Measurements from ENCODE around the gene ZNF512B. TPM values are rescaled to one million over a fixed set of nuclear protein-coding genes. Genes with fewer than 3 reads are reported as not detected.
A peak's percentile ranks its signal among the peaks of the same experiment; 100 is the strongest.
"Not testable (repeated sequence)": the region's sequence is repeated elsewhere in the genome, so short reads cannot be mapped to it uniquely, and the experiment has no call there.

ZNF512B gene
- total RNA-seq, 1 experiment from 2014 or later = 5.9 TPM

GRCh38 chr20:63966172-63966943 is 3.4 kb downstream of the ZNF512B start:
- in situ Hi-C loops (cut with HindIII; ENCODE audit: low sequenced_read_pairs) = no loop called here
- DNase-seq (ENCODE audit: low spot score) = no peak

DNA sequence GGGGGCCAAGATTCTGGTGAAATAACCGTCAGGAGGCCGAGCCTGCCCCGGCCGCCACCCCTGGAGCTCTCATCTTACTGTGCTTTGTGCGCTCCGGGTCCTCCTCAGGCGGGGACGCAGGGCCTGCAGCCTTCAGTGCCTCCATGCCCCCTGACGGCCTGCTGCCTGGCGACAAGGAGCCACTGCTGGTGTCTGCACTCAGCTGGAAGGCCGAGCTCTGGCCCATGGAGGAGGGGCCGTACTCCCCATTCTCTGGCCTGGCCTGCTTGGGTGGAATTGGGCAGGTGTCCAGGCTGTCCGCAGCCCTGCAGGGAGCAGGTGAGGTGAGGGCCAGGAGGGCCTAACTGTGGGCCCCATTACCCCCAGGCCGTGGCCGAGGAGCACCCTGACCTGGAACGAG is 5.3 kb downstream of the ZNF512B start:
- no peak for DNase-seq (ENCODE audit: low spot score)
- in situ Hi-C loops (cut with HindIII; ENCODE audit: low sequenced_read_pairs) = no loop called here

- in situ Hi-C loops (cut with HindIII; ENCODE audit: low sequenced_read_pairs) = no loop called here
- DNase-seq (ENCODE audit: low spot score) = no peak
Measured at GRCh38 chr20:63963784-63964301, 5.9 kb downstream of the ZNF512B start.

GRCh38 chr20:63963348-63963741 is 6.4 kb downstream of the ZNF512B start:
- in situ Hi-C loops (cut with HindIII; ENCODE audit: low sequenced_read_pairs) = no loop called here
- DNase-seq (ENCODE audit: low spot score) = no peak

- in situ Hi-C loops (cut with HindIII; ENCODE audit: low sequenced_read_pairs) = no loop called here
- DNase-seq (ENCODE audit: low spot score) = no peak
Measured at GRCh38 chr20:63962426-63963347, 7.0 kb downstream of the ZNF512B start.

GRCh38 chr20:63961664-63962425 is 7.9 kb downstream of the ZNF512B start:
- no peak for DNase-seq (ENCODE audit: low spot score)
- in situ Hi-C loops (cut with HindIII; ENCODE audit: low sequenced_read_pairs) = no loop called here

GRCh38 chr20:63960654-63961621 is 8.8 kb downstream of the ZNF512B start:
- in situ Hi-C loops (cut with HindIII; ENCODE audit: low sequenced_read_pairs); DNase-seq (ENCODE audit: low spot score): not testable (repeated sequence)

GRCh38 chr20:63959699-63960075 is 10.0 kb downstream of the ZNF512B start:
- DNase-seq (ENCODE audit: low spot score) = no peak
- in situ Hi-C loops (cut with HindIII; ENCODE audit: low sequenced_read_pairs) = no loop called here

GRCh38 chr20:63958964-63959698 is 10.6 kb downstream of the ZNF512B start:
- DNase-seq (ENCODE audit: low spot score) = no peak
- in situ Hi-C loops (cut with HindIII; ENCODE audit: low sequenced_read_pairs) = no loop called here

- DNase-seq (ENCODE audit: low spot score) = no peak
- in situ Hi-C loops (cut with HindIII; ENCODE audit: low sequenced_read_pairs) = no loop called here
Measured at GRCh38 chr20:63958471-63958870, 11.3 kb downstream of the ZNF512B start.

DNA sequence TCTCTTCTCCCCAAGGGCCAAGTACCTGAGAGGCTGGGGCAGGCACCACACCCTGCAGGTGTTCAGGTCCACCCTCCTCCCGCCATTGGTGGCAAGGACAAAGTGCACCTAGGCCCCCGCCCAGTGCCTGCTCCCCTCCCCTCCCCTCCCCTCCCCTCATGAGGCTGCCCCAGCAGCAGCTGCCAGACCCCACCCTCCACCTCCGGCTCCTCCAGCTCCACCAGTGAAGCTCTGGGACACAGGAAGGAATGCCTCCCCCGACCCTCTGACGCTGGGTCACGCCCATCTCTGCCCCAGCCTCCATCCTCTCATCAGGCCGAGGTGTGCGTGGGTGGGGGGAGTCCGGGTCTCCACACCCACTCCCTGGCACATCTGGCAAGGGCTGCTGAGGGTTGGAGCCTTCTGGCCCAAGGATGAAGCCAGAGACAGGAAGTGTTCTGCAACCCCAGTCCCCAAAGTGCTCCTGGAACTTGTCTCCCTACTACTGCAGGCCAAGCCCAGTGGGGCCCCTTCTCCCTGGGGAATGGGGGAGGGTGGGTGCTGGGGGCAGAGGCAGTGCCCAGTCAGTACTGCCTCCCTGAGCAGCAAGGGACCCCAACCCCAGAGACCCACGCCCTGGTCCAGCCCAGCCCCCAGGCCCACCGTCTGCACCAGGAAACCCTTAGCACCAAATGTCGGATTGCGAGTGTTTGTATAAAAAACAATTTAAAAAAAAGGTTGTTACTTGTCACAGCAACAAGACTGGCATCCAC is 11.9 kb downstream of the ZNF512B start:
- no peak for DNase-seq (ENCODE audit: low spot score)
- in situ Hi-C loops (cut with HindIII; ENCODE audit: low sequenced_read_pairs) = no loop called here

- no peak for DNase-seq (ENCODE audit: low spot score)
Measured at GRCh38 chr20:63957004-63957689, 12.6 kb downstream of the ZNF512B start.

DNA sequence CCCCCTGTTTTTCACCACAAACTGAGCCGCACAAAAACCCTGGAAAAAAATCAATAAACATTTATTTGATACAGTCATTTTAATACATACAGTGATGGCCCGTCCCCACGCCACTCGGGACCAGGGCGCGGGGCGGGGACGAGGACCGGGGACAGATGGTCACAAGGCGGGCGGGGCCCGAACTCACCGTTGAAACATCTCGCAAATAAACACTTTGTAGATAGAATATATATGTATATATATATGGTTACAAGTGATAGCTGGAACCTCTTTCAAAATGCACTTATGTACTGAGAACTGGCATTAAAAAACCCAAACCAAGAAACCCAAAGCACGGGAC is 13.1 kb downstream of the ZNF512B start:
- no peak for DNase-seq (ENCODE audit: low spot score)

More at GRCh38 chr20:63957004-63957689, 12.6 kb downstream of the ZNF512B start:
- in situ Hi-C loops (cut with HindIII; ENCODE audit: low sequenced_read_pairs) = no loop called here

DNA sequence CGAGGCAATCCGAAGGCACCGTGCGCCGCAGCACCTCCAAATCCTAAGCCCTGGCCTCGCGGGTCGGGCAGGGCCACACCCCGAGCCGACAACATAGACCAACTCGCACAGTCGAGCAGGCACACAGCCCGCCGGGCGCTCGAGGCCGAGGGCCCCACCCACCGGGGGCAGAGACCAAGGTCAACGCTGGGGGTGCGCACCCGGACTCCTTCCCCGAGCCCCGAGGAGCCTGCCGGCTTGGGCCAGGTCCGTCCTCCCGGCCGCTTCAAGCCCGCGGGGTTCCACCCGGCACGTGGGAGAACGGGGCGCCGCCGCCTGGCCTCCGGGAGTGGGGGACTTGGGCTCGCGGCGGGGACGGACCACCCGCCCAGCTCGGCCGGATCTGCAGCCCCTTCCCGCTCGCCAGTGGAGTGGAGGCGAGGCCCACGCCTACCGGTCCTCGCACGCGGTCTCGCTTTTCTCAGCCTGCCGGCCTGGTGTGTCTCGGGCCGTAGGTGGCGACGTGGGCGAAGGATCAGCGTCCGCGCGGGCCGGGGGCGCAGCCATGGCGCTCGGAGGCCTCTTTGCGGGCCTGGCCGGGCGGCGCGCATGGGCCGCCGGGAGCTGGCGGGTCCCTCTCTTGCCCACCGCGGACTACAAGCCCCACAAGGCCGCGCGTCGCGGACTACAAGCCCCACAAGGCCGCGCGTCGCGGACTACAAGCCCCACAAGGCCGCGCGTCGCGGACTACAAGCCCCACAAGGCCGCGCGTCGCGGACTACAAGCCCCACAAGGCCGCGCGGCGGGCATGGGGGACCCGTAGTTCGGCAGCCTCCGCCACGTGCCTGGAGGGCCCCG is 13.7 kb downstream of the ZNF512B start, which contains the start of gene UCKL1:
TSS of gene UCKL1 (minus strand) at position 590 of the 837 bp plus-strand sequence. CDS start at position 546, 44 bp downstream.
- in situ Hi-C loops (cut with HindIII; ENCODE audit: low sequenced_read_pairs) = no loop called here
- DNase-seq (ENCODE audit: low spot score) = peak; percentile 88

More for the DNA sequence above, 13.1 kb downstream of the ZNF512B start:
- in situ Hi-C loops (cut with HindIII; ENCODE audit: low sequenced_read_pairs) = no loop called here

DNA sequence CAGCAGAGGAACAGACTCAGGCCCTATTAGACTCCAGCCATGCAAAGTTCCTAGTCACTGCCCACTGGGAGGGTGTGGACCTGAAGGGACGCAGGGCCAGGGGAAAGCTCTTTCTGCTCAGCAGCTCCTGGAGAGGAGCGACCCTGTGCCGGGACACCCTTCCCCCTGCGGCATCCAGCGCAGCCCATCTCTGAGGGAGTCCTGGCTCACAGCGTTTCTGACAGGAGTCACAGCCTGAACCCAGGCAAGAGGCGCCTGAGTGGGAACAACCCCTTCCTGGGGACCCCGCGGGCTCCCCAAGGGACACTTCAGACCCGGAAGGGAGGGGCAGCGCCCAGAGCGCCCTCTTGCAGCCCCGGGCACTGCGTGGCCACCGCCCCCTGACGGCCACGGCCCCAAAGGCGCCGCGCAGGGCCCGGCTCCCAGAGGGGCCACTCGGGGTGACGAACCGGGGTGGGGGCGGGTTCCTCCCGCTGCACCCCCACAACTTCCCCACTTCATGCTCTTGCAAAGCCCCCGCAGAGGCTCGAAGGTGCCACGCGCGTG is 14.4 kb downstream of the ZNF512B start:
- DNase-seq (ENCODE audit: low spot score) = no peak
- in situ Hi-C loops (cut with HindIII; ENCODE audit: low sequenced_read_pairs) = no loop called here

All from G401 (cell line).